ENCODE measurements around the gene KLF12. TPM values are rescaled to one million over a fixed set of nuclear protein-coding genes. Genes with fewer than 3 reads are reported as not detected.
A peak's percentile ranks its signal among the peaks of the same experiment; 100 is the strongest.

KLF12 gene
- total RNA-seq, 1 experiment from 2014 or later: 9.8 TPM

- no peak for DNase-seq (ENCODE audit: low read depth, low spot score)
- in situ Hi-C loops (cut with HindIII; ENCODE audit: low pct_unique_long_range_greater_than_20kb, low sequenced_read_pairs): no loop called here
Measured at GRCh38 chr13:74142257-74142656, 8.1 kb upstream of the KLF12 start.

- DNase-seq (ENCODE audit: low read depth, low spot score): no peak
- in situ Hi-C loops (cut with HindIII; ENCODE audit: low pct_unique_long_range_greater_than_20kb, low sequenced_read_pairs): no loop called here
Measured at GRCh38 chr13:74138241-74138640, 4.0 kb upstream of the KLF12 start.

GRCh38 chr13:74136084-74136658, 2.0 kb upstream of the KLF12 start:
- in situ Hi-C loops (cut with HindIII; ENCODE audit: low pct_unique_long_range_greater_than_20kb, low sequenced_read_pairs): no loop called here
- peak; percentile 26 for DNase-seq (ENCODE audit: low read depth, low spot score)

- in situ Hi-C loops (cut with HindIII; ENCODE audit: low pct_unique_long_range_greater_than_20kb, low sequenced_read_pairs): no loop called here
- peak; percentile 66 for DNase-seq (ENCODE audit: low read depth, low spot score)
Measured at GRCh38 chr13:74135326-74136083, 1.3 kb upstream of the KLF12 start.

- in situ Hi-C loops (cut with HindIII; ENCODE audit: low pct_unique_long_range_greater_than_20kb, low sequenced_read_pairs): no loop called here
Measured at GRCh38 chr13:74134777-74135325, 647 bp upstream of the KLF12 start.

DNA sequence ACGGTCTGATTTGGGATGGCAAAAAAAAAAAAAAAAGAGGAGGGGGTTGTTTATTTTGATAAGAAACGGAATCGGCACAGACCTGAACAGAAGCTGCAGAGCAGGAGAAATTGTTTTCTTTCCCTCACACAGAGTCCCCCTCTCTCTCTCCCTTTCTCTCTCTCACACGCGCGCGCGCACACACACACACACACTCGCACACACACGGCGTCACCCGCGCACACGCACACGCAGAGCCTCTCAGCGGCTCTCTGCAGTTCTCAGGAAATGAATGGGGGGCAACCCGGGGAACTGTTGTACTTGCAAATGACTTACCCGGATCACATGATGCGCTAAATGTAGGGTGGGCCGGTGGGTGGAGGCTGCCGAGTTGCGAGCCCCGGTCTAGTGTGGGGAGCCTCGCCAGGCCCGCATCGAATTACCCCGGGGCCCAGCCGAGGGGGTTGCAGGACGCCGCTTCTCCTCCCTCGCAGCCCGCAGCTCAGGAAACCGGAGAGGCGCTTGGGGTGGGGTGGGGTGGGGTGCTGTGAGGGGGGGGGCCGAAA, 475 bp downstream of the KLF12 start:
- DNase-seq (ENCODE audit: low read depth, low spot score): peak; percentile 65
- in situ Hi-C loops (cut with HindIII; ENCODE audit: low pct_unique_long_range_greater_than_20kb, low sequenced_read_pairs): no loop called here

More at GRCh38 chr13:74134777-74135325, 647 bp upstream of the KLF12 start:
- peak; percentile 46 for DNase-seq (ENCODE audit: low read depth, low spot score)

GRCh38 chr13:74132776-74133656, 1.2 kb downstream of the KLF12 start:
- peak; percentile 22 for DNase-seq (ENCODE audit: low read depth, low spot score)
- in situ Hi-C loops (cut with HindIII; ENCODE audit: low pct_unique_long_range_greater_than_20kb, low sequenced_read_pairs): no loop called here

DNA sequence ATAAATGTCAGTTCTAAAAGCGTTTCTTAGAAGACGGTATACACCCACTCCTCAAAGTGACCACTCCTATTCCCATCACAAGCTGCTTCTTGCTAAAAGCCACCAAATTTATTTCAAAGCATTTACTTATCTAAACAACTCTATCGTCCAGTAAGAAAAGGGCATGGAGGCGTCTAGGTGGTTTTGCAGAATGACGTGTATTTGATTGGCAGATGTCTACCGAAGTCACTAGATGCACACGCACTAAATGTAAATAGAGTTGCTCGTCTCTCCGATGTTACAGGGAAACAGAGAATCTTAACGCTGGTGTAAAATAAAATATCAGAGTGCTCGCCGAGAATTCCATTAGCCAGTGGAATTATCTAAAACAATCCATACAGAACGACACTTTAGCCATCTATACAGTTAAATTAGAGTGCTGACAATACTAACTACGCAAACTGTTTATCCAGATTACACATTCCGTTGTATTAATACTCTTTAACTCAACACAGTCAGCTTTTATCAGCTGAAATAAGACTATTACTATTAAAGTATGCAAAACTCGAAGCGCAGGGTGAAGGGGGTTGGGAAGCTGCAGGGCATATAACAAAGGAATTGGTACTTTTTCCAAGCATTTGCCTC, 1.9 kb downstream of the KLF12 start:
- in situ Hi-C loops (cut with HindIII; ENCODE audit: low pct_unique_long_range_greater_than_20kb, low sequenced_read_pairs): no loop called here
- peak; percentile 45 for DNase-seq (ENCODE audit: low read depth, low spot score)

- no peak for DNase-seq (ENCODE audit: low read depth, low spot score)
- in situ Hi-C loops (cut with HindIII; ENCODE audit: low pct_unique_long_range_greater_than_20kb, low sequenced_read_pairs): no loop called here
Measured at GRCh38 chr13:74131227-74131626, 3.0 kb downstream of the KLF12 start.

DNA sequence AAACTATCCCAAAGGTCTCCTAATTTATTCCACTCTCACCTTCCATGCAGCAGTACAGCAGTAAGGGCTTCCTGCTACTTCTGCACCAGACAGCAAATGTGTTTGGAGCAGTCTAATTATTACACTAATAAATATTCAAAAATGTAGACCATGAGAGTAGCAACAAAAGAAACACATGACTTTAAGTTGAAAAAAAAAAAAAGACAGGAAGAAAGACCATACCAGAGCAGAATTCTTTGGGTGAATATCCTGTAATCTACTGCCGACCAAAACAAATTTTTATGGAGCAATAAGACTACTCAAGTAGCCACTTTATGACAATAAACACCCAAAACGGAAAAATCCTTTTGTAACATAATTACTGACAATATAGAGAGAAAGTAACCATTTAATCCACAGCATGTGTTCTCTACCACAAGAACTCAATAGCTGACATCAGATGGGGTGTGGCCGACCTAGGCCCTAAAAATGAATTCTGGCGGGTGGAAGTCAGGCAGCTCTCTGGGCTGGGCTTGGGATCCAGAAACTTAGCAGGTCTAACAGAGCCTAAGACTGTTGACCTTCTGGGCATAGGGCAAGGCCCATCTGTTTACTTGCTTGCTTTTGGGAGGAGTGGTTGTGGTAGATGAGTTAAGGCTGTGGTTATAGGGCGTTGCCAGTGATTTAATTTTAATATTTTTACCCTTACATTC, 4.6 kb downstream of the KLF12 start:
- in situ Hi-C loops (cut with HindIII; ENCODE audit: low pct_unique_long_range_greater_than_20kb, low sequenced_read_pairs): no loop called here
- no peak for DNase-seq (ENCODE audit: low read depth, low spot score)

GRCh38 chr13:74128156-74128767, 5.9 kb downstream of the KLF12 start:
- DNase-seq (ENCODE audit: low read depth, low spot score): peak; percentile 36

GRCh38 chr13:74118328-74118727, 15.9 kb downstream of the KLF12 start:
- in situ Hi-C loops (cut with HindIII; ENCODE audit: low pct_unique_long_range_greater_than_20kb, low sequenced_read_pairs): no loop called here
- DNase-seq (ENCODE audit: low read depth, low spot score): no peak

More at GRCh38 chr13:74128156-74128767, 5.9 kb downstream of the KLF12 start:
- in situ Hi-C loops (cut with HindIII; ENCODE audit: low pct_unique_long_range_greater_than_20kb, low sequenced_read_pairs): no loop called here

GRCh38 chr13:74117207-74117705, 16.9 kb downstream of the KLF12 start:
- in situ Hi-C loops (cut with HindIII; ENCODE audit: low pct_unique_long_range_greater_than_20kb, low sequenced_read_pairs): no loop called here
- DNase-seq (ENCODE audit: low read depth, low spot score): no peak

GRCh38 chr13:74115133-74115532, 19.1 kb downstream of the KLF12 start:
- DNase-seq (ENCODE audit: low read depth, low spot score): no peak
- in situ Hi-C loops (cut with HindIII; ENCODE audit: low pct_unique_long_range_greater_than_20kb, low sequenced_read_pairs): no loop called here

DNA sequence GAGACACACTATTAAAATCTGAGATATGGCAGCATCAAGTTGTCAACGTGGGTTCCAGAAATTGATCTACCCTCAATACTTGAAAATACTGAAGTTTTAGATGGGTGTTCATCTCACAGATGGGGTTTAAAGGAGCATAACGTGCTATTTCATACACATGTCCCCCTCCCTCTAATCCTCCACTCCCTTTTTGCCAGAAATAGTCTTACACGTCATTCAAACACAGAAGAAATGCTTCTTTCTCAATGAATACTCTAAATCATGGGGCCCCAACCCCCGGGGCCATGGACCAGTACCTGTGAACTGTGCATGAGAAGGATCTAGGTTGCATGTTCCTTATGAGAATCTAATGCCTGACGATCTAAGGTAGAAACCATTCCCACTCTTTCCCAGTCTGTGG, 19.6 kb downstream of the KLF12 start:
- DNase-seq (ENCODE audit: low read depth, low spot score): no peak
- in situ Hi-C loops (cut with HindIII; ENCODE audit: low pct_unique_long_range_greater_than_20kb, low sequenced_read_pairs): no loop called here

DNA sequence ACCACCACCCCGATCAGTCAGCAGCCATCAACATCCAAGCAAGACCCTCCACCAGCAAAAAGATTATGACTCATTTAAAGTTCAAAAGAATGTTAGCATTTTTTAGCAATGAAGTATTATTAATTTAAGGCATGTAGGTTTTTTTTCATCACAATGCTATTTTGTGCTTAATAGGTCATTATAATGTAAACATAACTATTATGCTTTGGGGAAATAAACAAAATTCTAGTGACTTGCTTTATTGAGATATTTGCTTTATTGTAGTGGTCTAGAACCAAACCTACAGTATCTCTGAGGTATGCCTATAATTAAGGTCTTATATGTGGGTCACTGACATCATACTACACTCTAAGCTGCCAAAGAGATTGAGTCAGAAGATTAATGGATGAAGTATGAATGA, 20.0 kb downstream of the KLF12 start:
- in situ Hi-C loops (cut with HindIII; ENCODE audit: low pct_unique_long_range_greater_than_20kb, low sequenced_read_pairs): no loop called here
- DNase-seq (ENCODE audit: low read depth, low spot score): no peak

Data from SK-MEL-5 (cell line).